Tibial nerve (tissue), 4 donors: ENCODE measurements around the gene SLC9C1.

Source experiments
- EP300 ChIP-seq, 2 donors: sonication (generic); formaldehyde crosslinking; IDR thresholded peaks; one replicate each; pipeline ENCODE4 v1.6.1; 2017; ENCODE audit warnings: antibody characterized with exemption in 2 of 2, mild to moderate bottlenecking in 1 of 2
- TF ChIP-seq, protein P1 (sequence below), 5 experiments: fragments of 200-600 bp in 3 of 5; fragments of 450-650 bp in 2 of 5; sonication (generic) in 3 of 5; IDR thresholded peaks; one replicate each; pipeline ENCODE4 v1.5.1; 2016 to 2019; ENCODE audit warnings: antibody characterized with exemption in 5 of 5, mild to moderate bottlenecking in 3 of 5, moderate library complexity in 2 of 5

DNA sequence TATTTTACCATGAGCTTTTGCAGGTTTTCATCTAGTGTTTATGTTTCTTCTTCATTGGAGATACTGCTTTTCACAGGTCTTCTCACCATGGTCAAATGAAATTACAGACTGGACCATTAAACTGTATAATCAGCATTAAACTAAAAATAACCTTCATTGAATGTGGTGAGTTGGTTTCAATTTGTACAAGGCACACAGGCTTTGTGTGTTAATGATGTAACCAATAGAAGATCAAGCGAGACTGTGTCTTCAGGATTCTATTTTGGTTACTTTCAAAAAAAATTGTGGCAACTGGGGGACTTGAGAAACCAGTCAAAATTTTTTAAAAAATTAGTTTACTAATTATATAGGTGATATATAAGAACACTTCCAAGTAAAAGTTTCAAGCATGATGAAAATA lies 106.7 kb downstream of the SLC9C1 start:
- TF ChIP-seq, protein P1, sequence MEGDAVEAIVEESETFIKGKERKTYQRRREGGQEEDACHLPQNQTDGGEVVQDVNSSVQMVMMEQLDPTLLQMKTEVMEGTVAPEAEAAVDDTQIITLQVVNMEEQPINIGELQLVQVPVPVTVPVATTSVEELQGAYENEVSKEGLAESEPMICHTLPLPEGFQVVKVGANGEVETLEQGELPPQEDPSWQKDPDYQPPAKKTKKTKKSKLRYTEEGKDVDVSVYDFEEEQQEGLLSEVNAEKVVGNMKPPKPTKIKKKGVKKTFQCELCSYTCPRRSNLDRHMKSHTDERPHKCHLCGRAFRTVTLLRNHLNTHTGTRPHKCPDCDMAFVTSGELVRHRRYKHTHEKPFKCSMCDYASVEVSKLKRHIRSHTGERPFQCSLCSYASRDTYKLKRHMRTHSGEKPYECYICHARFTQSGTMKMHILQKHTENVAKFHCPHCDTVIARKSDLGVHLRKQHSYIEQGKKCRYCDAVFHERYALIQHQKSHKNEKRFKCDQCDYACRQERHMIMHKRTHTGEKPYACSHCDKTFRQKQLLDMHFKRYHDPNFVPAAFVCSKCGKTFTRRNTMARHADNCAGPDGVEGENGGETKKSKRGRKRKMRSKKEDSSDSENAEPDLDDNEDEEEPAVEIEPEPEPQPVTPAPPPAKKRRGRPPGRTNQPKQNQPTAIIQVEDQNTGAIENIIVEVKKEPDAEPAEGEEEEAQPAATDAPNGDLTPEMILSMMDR (IDR thresholded peaks at IDR 0.05), result no peak
- no peak for TF ChIP-seq EP300 (IDR thresholded peaks at IDR 0.05)
